HG03565 (cell line): ENCODE data around the gene MCF2L.

ENCODE experiments used
- ATAC-seq: cut with Tn5 transposase; IDR thresholded peaks from one replicate; pipeline ENCODE4 v1.9.1; 2021; ENCODE audit warnings: mild to moderate bottlenecking, moderate library complexity; ENCODE audit not compliant: unreplicated experiment

The MCF2L gene

GRCh38 chr13:112995395-112996191 is 26.6 kb downstream of the MCF2L start:
- ATAC-seq, result no peak

- ATAC-seq, result no peak
These were observed 27.7 kb downstream of the MCF2L start for GRCh38 chr13:112996671-112997091.

- ATAC-seq, result no peak
These were observed 28.4 kb downstream of the MCF2L start for GRCh38 chr13:112997188-112998130.

GRCh38 chr13:112998521-112999280 is 29.7 kb downstream of the MCF2L start:
- no peak for ATAC-seq

- no peak for ATAC-seq
These were observed 30.6 kb downstream of the MCF2L start for GRCh38 chr13:112999414-113000177.

GRCh38 chr13:113000575-113000974 is 31.6 kb downstream of the MCF2L start:
- ATAC-seq, result no peak

- no peak for ATAC-seq
These were observed 32.5 kb downstream of the MCF2L start for GRCh38 chr13:113001241-113002140.

- ATAC-seq, result no peak
These were observed 33.3 kb downstream of the MCF2L start for GRCh38 chr13:113002206-113002912.

GRCh38 chr13:113002913-113003290 is 33.9 kb downstream of the MCF2L start:
- ATAC-seq, result no peak

- ATAC-seq, result no peak
These were observed 35.1 kb downstream of the MCF2L start for GRCh38 chr13:113004126-113004525.

- ATAC-seq, result no peak
These were observed 36.3 kb downstream of the MCF2L start for GRCh38 chr13:113005076-113005865.

- ATAC-seq, result no peak
These were observed 37.0 kb downstream of the MCF2L start for GRCh38 chr13:113005997-113006396.

GRCh38 chr13:113006660-113007059 is 37.6 kb downstream of the MCF2L start:
- ATAC-seq, result no peak

- ATAC-seq, result no peak
These were observed 39.8 kb downstream of the MCF2L start for GRCh38 chr13:113008851-113009250.

- no peak for ATAC-seq
These were observed 40.9 kb downstream of the MCF2L start for GRCh38 chr13:113009743-113010509.

GRCh38 chr13:113010510-113010865 is 41.5 kb downstream of the MCF2L start:
- ATAC-seq, result no peak

- no peak for ATAC-seq
These were observed 44.3 kb downstream of the MCF2L start for GRCh38 chr13:113013303-113013702.
